GM08714 (cell line): ENCODE measurements around the gene PNP.

ENCODE experiments used
- H3K4me3 ChIP-seq: fragments of 200-500 bp; sonication (Bioruptor generic); 2 replicates; pipeline ENCODE4 v1.5.1; 2014; ENCODE audit warnings: mild to moderate bottlenecking, low read length, inconsistent platforms
- ZNF274 ChIP-seq: IDR thresholded peaks from 2 replicates; pipeline ENCODE4 v1.6.1; 2012; ENCODE audit warnings: mild to moderate bottlenecking, low read depth, low read length

Gene PNP

GRCh38 chr14:20524027-20524426, 54.8 kb downstream of the PNP start:
- no peak overlapping the region for H3K4me3 ChIP-seq
- no peak for TF ChIP-seq ZNF274
